HepG2 (cell line): ENCODE results near the gene PPOX. TPM values are rescaled to one million over a fixed set of nuclear protein-coding genes. Genes with fewer than 3 reads are reported as not detected.

Experiments used
- ELF4 ChIP-seq: sonication (generic); formaldehyde crosslinking; IDR thresholded peaks from 2 replicates; pipeline ENCODE4 v1.5.0; 2020; ENCODE audit warnings: missing genetic modification reagents, mild to moderate bottlenecking, moderate library complexity, borderline replicate concordance
- FIP1L1 ChIP-seq: fragments of 200-400 bp; formaldehyde crosslinking; IDR thresholded peaks from 2 replicates; pipeline ENCODE4 v1.6.1; 2018; ENCODE audit warnings: low read depth, mild to moderate bottlenecking, low read length, moderate library complexity, borderline replicate concordance; ENCODE audit not compliant: insufficient read depth
- FLYWCH1 ChIP-seq: sonication (generic); formaldehyde crosslinking; IDR thresholded peaks from 2 replicates; pipeline ENCODE4 v1.8.1; 2023; ENCODE audit warnings: mild to moderate bottlenecking, missing genetic modification reagents
- HNRNPK ChIP-seq: fragments of 200-400 bp; formaldehyde crosslinking; IDR thresholded peaks from 2 replicates; pipeline ENCODE4 v1.6.1; 2018; ENCODE audit warnings: low read length, low read depth, moderate library complexity, mild to moderate bottlenecking; ENCODE audit not compliant: poor library complexity, severe bottlenecking
- KAT7 ChIP-seq: IDR thresholded peaks from 2 replicates; pipeline ENCODE4 v1.6.1; 2018; ENCODE audit warnings: borderline replicate concordance, missing compliant biosample characterization
- KLF16 ChIP-seq, 2 experiments: sonication (generic) in 1 of 2; formaldehyde crosslinking in 1 of 2; IDR thresholded peaks; 2 replicates each; pipeline versions ENCODE4 v1.6.1 to v1.8.0; 2016 to 2023; ENCODE audit warnings: missing genetic modification reagents in 2 of 2, missing compliant biosample characterization in 1 of 2
- POLR2A ChIP-seq, 2 experiments: IDR thresholded peaks; 2 replicates each; pipeline ENCODE4 v1.6.1; 2011; ENCODE audit warnings: low read depth in 2 of 2, low read length in 2 of 2, mild to moderate bottlenecking in 1 of 2, moderate library complexity in 1 of 2; ENCODE audit not compliant: insufficient read depth in 1 of 2
- SIX1 ChIP-seq: sonication (generic); formaldehyde crosslinking; IDR thresholded peaks from 2 replicates; pipeline ENCODE4 v1.4.0; 2020; ENCODE audit warnings: missing genetic modification reagents, borderline replicate concordance
- TEAD3 ChIP-seq: optimal IDR thresholded peaks from 2 replicates; pipeline ENCODE3; 2016; ENCODE audit warnings: borderline replicate concordance
- ZNF292 ChIP-seq: sonication (generic); formaldehyde crosslinking; IDR thresholded peaks from 2 replicates; pipeline ENCODE4 v1.8.1; 2022; ENCODE audit warnings: mild to moderate bottlenecking, low read depth, missing genetic modification reagents, borderline replicate concordance
- ZSCAN12 ChIP-seq: sonication (generic); formaldehyde crosslinking; IDR thresholded peaks from 2 replicates; pipeline ENCODE4 v1.9.0; 2021; ENCODE audit warnings: mild to moderate bottlenecking, missing genetic modification reagents
- ZSCAN30 ChIP-seq: sonication (generic); formaldehyde crosslinking; IDR thresholded peaks from 2 replicates; pipeline ENCODE4 v1.5.0; 2020; ENCODE audit warnings: mild to moderate bottlenecking, missing genetic modification reagents
- polyA plus RNA-seq, 8 experiments: library from polyadenylated mRNA; depleted of rRNA in 3 of 8; stranded (reverse) in 7 of 8; unstranded in 1 of 8; fragments of >200 nt; fragmentation: Illumina TruSeq in 4 of 8; extraction: Trizol in 4 of 8; gene quantifications; 2 replicates each; pipeline versions ENCODE4 v1.2.1 to v1.2.3, GENCODE V29; 2011 to 2016; ENCODE audit warnings: low read depth in 4 of 8, missing spikeins in 1 of 8, mixed read lengths in 1 of 8; ENCODE audit not compliant: insufficient read depth in 1 of 8
- total RNA-seq, 5 experiments: library from RNA; depleted of rRNA; stranded (reverse); fragments of >200 nt; fragmentation: Illumina TruSeq; extraction: Trizol; gene quantifications; 2 replicates each; pipeline ENCODE4 v1.2.3, GENCODE V29; 2016; ENCODE audit warnings: low read depth in 1 of 5
- TF ChIP-seq, protein P1 (sequence below): sonication (generic); formaldehyde crosslinking; IDR thresholded peaks from 2 replicates; pipeline ENCODE4 v1.4.0; 2020; ENCODE audit warnings: missing genetic modification reagents
- TF ChIP-seq, protein P2 (sequence below): sonication (generic); formaldehyde crosslinking; IDR thresholded peaks from 2 replicates; pipeline ENCODE4 v1.8.0; 2022; ENCODE audit warnings: mild to moderate bottlenecking, missing genetic modification reagents; ENCODE audit not compliant: insufficient replicate concordance
- TF ChIP-seq, protein P3 (sequence below): sonication (generic); formaldehyde crosslinking; IDR thresholded peaks from 2 replicates; pipeline ENCODE4 v1.5.1; 2020; ENCODE audit warnings: mild to moderate bottlenecking, missing genetic modification reagents
- TF ChIP-seq, protein P4 (sequence below): sonication (generic); formaldehyde crosslinking; IDR thresholded peaks from 2 replicates; pipeline ENCODE4 v1.9.0; 2022; ENCODE audit warnings: low read depth, missing genetic modification reagents
- TF ChIP-seq, protein P5 (sequence below): sonication (generic); formaldehyde crosslinking; conservative IDR thresholded peaks from 2 replicates; pipeline ENCODE4 v1.4.0; 2020; ENCODE audit warnings: missing genetic modification reagents
- TF ChIP-seq, protein P6 (sequence below): IDR thresholded peaks from 2 replicates; pipeline ENCODE4 v1.6.1; 2016; ENCODE audit warnings: mild to moderate bottlenecking

Gene PPOX
- total and polyA plus RNA-seq, 2 of the 13 experiments (the other 11 are each of a cell fraction or from before 2014, with no cell fraction given): 15.5 to 27.7 TPM

DNA sequence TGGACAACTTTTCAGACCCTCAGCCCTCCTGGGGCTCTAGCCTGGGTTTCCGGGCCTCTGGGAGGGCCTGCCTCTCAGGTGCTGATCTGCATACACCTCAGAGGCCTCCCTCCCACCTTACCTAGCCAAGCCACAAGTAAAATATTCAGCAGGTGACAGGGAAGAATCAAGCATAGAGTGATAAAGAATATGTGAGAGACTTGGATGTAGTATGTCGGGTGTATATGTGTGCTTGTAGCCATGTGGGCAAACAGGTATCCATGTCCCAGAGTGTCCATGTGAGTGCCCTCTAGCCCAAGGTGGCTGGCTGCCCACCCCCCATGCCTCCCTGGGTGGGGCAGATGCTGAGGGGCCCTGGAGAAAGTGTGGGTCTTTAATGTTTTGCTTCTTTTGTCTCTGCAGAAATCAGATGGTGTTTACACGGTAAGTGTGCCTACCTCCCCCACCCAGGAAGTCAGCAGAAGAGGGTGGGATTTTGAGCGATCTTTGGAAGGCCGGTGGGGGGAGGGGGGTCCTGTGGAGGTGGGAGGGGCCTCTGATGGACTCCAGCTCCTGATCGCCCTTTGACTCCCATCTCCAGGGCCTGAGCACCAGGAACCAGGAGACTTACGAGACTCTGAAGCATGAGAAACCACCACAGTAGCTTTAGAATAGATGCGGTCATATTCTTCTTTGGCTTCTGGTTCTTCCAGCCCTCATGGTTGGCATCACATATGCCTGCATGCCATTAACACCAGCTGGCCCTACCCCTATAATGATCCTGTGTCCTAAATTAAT, 52.3 kb downstream of the PPOX start (continued):
- TF ChIP-seq, protein P1, sequence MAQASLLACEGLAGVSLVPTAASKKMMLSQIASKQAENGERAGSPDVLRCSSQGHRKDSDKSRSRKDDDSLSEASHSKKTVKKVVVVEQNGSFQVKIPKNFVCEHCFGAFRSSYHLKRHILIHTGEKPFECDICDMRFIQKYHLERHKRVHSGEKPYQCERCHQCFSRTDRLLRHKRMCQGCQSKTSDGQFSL (CRISPR knock-in tag): peak; percentile 67; the same call in 1 of the 2 replicates
- TF ChIP-seq ELF4 (CRISPR knock-in tag) (peak; percentile 77; the same call in 1 of the 2 replicates), ZSCAN12 (no peak), ZNF292 (CRISPR knock-in tag) (peak; percentile 18; the same call in 1 of the 2 replicates), ZSCAN30 (no peak), KLF16 (CRISPR knock-in tag; IDR thresholded peaks at IDR 0.05) (peak in 1 of 2 experiments; percentile 8; a peak in 1 of 4 replicates), KAT7 (CRISPR knock-in tag) (peak; percentile 35; the same call in 1 of the 2 replicates), FLYWCH1 (CRISPR knock-in tag) (0 out of 2 replicates have a peak, but pooled peaks have one; percentile 4), TEAD3 (CRISPR knock-in tag) (peak; percentile 66), FIP1L1 (no peak), SIX1 (CRISPR knock-in tag) (no peak), HNRNPK (peak; percentile 11), POLR2A (IDR thresholded peaks at IDR 0.05; ENCODE audit: insufficient read depth in 1 of 2, low read depth in 2 of 2, low read length in 2 of 2) (peak; percentile 59 to 68)
- TF ChIP-seq, protein P2, sequence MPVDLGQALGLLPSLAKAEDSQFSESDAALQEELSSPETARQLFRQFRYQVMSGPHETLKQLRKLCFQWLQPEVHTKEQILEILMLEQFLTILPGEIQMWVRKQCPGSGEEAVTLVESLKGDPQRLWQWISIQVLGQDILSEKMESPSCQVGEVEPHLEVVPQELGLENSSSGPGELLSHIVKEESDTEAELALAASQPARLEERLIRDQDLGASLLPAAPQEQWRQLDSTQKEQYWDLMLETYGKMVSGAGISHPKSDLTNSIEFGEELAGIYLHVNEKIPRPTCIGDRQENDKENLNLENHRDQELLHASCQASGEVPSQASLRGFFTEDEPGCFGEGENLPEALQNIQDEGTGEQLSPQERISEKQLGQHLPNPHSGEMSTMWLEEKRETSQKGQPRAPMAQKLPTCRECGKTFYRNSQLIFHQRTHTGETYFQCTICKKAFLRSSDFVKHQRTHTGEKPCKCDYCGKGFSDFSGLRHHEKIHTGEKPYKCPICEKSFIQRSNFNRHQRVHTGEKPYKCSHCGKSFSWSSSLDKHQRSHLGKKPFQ: no peak
- TF ChIP-seq, protein P3, sequence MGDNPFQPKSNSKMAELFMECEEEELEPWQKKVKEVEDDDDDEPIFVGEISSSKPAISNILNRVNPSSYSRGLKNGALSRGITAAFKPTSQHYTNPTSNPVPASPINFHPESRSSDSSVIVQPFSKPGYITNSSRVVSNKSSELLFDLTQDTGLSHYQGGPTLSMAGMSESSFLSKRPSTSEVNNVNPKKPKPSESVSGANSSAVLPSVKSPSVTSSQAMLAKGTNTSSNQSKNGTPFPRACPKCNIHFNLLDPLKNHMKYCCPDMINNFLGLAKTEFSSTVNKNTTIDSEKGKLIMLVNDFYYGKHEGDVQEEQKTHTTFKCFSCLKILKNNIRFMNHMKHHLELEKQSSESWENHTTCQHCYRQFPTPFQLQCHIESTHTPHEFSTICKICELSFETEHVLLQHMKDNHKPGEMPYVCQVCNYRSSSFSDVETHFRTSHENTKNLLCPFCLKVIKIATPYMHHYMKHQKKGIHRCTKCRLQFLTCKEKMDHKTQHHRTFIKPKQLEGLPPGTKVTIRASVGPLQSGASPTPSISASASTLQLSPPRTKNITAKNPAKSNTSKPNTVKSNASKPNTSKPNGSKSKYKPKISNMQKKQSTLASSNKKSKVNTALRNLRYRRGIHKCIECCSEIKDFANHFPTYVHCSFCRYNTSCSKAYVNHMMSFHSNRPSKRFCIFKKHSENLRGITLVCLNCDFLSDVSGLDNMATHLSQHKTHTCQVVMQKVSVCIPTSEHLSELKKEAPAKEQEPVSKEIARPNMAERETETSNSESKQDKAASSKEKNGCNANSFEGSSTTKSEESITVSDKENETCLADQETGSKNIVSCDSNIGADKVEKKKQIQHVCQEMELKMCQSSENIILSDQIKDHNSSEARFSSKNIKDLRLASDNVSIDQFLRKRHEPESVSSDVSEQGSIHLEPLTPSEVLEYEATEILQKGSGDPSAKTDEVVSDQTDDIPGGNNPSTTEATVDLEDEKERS (CRISPR knock-in tag): no peak
- TF ChIP-seq, protein P4, sequence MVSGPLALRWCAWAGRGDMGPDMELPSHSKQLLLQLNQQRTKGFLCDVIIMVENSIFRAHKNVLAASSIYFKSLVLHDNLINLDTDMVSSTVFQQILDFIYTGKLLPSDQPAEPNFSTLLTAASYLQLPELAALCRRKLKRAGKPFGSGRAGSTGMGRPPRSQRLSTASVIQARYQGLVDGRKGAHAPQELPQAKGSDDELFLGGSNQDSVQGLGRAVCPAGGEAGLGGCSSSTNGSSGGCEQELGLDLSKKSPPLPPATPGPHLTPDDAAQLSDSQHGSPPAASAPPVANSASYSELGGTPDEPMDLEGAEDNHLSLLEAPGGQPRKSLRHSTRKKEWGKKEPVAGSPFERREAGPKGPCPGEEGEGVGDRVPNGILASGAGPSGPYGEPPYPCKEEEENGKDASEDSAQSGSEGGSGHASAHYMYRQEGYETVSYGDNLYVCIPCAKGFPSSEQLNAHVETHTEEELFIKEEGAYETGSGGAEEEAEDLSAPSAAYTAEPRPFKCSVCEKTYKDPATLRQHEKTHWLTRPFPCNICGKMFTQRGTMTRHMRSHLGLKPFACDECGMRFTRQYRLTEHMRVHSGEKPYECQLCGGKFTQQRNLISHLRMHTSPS: 0 out of 2 replicates have a peak, but pooled peaks have one; percentile 20
- TF ChIP-seq, protein P5, sequence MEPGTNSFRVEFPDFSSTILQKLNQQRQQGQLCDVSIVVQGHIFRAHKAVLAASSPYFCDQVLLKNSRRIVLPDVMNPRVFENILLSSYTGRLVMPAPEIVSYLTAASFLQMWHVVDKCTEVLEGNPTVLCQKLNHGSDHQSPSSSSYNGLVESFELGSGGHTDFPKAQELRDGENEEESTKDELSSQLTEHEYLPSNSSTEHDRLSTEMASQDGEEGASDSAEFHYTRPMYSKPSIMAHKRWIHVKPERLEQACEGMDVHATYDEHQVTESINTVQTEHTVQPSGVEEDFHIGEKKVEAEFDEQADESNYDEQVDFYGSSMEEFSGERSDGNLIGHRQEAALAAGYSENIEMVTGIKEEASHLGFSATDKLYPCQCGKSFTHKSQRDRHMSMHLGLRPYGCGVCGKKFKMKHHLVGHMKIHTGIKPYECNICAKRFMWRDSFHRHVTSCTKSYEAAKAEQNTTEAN (CRISPR knock-in tag): no peak
- TF ChIP-seq, protein P6, sequence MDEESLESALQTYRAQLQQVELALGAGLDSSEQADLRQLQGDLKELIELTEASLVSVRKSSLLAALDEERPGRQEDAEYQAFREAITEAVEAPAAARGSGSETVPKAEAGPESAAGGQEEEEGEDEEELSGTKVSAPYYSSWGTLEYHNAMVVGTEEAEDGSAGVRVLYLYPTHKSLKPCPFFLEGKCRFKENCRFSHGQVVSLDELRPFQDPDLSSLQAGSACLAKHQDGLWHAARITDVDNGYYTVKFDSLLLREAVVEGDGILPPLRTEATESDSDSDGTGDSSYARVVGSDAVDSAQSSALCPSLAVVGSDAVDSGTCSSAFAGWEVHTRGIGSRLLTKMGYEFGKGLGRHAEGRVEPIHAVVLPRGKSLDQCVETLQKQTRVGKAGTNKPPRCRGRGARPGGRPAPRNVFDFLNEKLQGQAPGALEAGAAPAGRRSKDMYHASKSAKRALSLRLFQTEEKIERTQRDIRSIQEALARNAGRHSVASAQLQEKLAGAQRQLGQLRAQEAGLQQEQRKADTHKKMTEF: peak; percentile 73
